PFSK-1 (cell line): Measurements from ENCODE around the gene LDLRAD3.

Experiments used
- FOXP2 ChIP-seq: optimal IDR thresholded peaks from 2 replicates; pipeline ENCODE3; 2011; ENCODE audit warnings: borderline replicate concordance, control low read depth, inconsistent platforms; ENCODE audit not compliant: insufficient read depth; ENCODE audit errors: extremely low read length, extremely low read depth
- POLR2AphosphoS5 ChIP-seq: IDR thresholded peaks from 2 replicates; pipeline ENCODE4 v1.6.1; 2012; ENCODE audit warnings: low read depth, mild to moderate bottlenecking, control low read depth, low read length, moderate library complexity
- REST ChIP-seq, 2 experiments: IDR thresholded peaks; 2 replicates each; pipeline versions ENCODE4 v1.6.1 to v1.8.0; 2011 to 2012; ENCODE audit warnings: low read depth in 2 of 2, low read length in 2 of 2, control low read depth in 1 of 2, inconsistent platforms in 1 of 2, mild to moderate bottlenecking in 1 of 2, moderate library complexity in 1 of 2; ENCODE audit not compliant: insufficient read depth in 1 of 2
- SIN3A ChIP-seq: IDR thresholded peaks from 2 replicates; pipeline ENCODE4 v1.6.1; 2012; ENCODE audit warnings: mild to moderate bottlenecking, low read length, moderate library complexity, borderline replicate concordance; ENCODE audit not compliant: insufficient read depth
- TAF1 ChIP-seq: IDR thresholded peaks from 2 replicates; pipeline ENCODE4 v1.6.1; 2012; ENCODE audit warnings: low read length, control low read depth, borderline replicate concordance; ENCODE audit not compliant: insufficient read depth

Gene LDLRAD3

GRCh38 chr11:36015799-36016198 lies 71.9 kb downstream of the LDLRAD3 start:
- TF ChIP-seq FOXP2 (no peak), TAF1 (no peak), POLR2AphosphoS5 (no peak), SIN3A (no peak), REST (IDR thresholded peaks at IDR 0.05; ENCODE audit: insufficient read depth in 1 of 2, low read depth in 2 of 2, low read length in 2 of 2) (no peak)

GRCh38 chr11:36016263-36016662 lies 72.4 kb downstream of the LDLRAD3 start:
- TF ChIP-seq REST (IDR thresholded peaks at IDR 0.05; ENCODE audit: insufficient read depth in 1 of 2, low read depth in 2 of 2, low read length in 2 of 2): no peak
- no peak for TF ChIP-seq POLR2AphosphoS5
- no peak for TF ChIP-seq TAF1
- TF ChIP-seq FOXP2: no peak
- TF ChIP-seq SIN3A: no peak

GRCh38 chr11:36016709-36017108 lies 72.8 kb downstream of the LDLRAD3 start:
- TF ChIP-seq POLR2AphosphoS5 (no peak), SIN3A (no peak), REST (IDR thresholded peaks at IDR 0.05; ENCODE audit: insufficient read depth in 1 of 2, low read depth in 2 of 2, low read length in 2 of 2) (no peak), FOXP2 (no peak), TAF1 (no peak)

GRCh38 chr11:36019005-36019596 lies 75.2 kb downstream of the LDLRAD3 start:
- TF ChIP-seq TAF1 (no peak), POLR2AphosphoS5 (no peak), SIN3A (no peak)

- TF ChIP-seq SIN3A (no peak), REST (IDR thresholded peaks at IDR 0.05; ENCODE audit: insufficient read depth in 1 of 2, low read depth in 2 of 2, low read length in 2 of 2) (no peak), POLR2AphosphoS5 (no peak), FOXP2 (no peak), TAF1 (no peak)
Measured at GRCh38 chr11:36019722-36020121, 75.9 kb downstream of the LDLRAD3 start.

GRCh38 chr11:36022882-36023281 lies 79.0 kb downstream of the LDLRAD3 start:
- no peak for TF ChIP-seq TAF1
- TF ChIP-seq REST (IDR thresholded peaks at IDR 0.05; ENCODE audit: insufficient read depth in 1 of 2, low read depth in 2 of 2, low read length in 2 of 2): no peak
- TF ChIP-seq FOXP2: no peak
- TF ChIP-seq POLR2AphosphoS5: no peak
- no peak for TF ChIP-seq SIN3A
